GM18508 (cell line): ENCODE data around the gene SOX18.

Source experiments
- ATAC-seq: cut with Tn5 transposase; IDR thresholded peaks from one replicate; pipeline ENCODE4 v1.9.1; 2021; ENCODE audit warnings: moderate number of reproducible peaks; ENCODE audit not compliant: insufficient read depth, unreplicated experiment

SOX18 gene

DNA sequence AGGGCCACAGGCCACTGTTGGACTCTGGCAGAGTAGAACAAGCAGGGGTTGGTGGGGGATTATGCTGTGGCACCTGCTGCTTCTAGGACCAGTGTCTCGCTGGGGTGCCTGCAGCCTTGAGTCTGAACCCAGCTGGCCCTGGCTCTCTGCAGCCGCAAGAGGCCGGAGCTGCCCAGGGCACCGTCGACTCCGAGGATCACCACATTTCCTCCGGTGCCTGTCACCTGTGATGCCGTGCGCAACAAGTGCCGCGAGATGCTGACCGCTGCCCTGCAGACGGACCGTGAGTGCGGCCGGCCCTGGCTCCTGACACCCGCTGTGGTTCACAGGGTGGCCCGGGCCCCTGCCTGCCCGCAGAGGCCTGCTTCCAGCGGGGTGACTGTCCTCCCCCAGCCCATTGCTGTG is 19.8 kb upstream of the SOX18 start:
- ATAC-seq: no peak

DNA sequence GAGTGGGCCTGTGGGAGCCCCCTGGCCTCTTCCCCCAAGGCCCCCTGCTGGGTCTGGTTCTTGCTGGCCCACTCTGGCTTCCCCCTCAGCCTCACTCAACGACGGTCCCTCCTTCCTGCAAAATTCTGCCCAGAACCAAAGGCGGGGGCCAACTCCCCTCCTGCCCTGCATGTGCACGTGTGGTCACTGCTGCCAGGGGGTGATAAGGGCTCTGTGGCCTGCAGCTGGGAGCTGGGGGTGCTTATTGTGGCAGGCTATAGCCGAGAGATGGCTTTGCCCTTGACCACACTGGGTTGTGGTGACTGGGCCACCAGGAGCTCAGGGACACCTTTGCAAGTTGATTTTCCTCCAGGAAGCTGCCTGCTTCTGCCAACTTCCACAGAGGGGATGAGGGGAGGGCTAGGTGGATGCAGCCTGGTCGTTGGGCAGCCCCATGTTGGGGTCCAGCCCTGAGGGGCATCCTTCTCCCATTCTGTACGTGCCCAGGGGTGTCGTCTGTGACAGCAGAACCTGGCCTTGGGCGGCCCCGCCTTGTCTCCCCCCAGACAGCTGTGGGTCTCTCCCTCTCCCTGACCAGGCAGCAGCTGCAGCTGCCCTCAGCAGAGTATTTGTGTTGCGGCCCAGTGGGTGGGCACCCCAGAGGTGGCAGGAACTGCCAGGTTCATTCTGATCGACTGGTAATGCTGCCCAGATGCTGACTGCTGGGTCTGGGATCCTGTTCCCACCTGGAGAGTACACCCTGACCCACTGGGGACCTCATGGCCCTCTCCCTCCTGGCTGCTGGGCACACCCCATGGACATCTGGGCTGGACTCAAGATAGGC is 19.2 kb upstream of the SOX18 start:
- ATAC-seq: no peak

DNA sequence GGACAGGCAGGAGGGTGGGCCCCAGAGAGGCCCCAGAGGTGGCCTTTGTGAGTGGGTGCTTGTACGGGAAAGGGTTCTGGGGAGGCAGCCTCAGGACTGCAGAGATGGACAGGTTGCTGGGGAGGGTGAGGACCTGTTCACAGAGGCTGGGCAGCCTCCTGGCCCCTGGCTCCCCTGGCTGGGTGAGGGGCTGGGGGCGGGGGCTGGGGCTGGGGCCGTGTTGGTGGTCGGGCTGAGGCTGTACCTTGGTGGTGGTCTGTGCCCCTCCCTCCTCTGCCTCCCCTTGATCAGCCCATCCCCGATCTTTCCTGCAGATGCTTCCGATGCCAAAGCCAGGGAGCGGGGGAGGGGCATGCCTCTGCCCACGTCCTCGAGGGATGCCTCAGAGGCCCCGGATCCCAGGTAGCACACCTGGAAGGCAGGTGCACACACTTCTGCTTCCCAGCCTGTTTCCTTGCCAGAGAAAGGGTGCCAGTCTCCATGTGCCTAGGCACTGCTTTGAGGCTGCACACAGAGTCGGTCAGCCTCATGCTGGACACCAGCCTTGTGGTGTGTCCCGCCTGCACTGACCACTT is 18.4 kb upstream of the SOX18 start:
- no peak for ATAC-seq

DNA sequence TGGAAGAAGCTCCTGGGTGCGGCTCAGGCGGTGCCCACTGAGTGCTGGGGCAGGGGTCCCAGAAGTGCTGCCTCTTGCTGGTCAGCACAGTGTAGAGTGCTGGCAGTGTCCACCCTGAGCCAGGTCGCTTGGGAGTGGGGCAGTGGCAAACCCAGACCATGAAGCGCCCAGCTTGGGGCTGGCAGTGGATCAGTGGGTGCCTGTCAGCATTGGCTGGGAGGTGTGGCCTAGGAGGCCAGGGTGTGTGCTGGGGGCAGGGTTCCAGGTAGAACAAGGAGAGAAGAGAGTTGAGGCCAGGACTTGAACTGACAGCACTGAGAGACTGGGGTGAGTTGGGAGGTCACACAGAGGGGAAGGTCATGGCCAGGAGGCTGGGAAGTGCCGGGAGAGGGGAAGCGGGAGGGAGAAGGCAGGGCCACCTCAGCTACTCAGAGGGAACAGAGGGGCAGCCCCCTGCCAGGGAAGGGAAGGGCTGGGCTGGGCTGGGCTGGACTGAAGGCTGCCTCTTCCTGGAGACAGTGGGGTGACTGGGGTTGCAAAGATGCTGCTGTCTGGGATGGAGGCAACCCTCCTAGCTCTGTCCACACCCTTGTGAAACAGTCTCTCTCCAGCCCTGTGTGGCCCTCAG is 17.7 kb upstream of the SOX18 start:
- no peak for ATAC-seq

DNA sequence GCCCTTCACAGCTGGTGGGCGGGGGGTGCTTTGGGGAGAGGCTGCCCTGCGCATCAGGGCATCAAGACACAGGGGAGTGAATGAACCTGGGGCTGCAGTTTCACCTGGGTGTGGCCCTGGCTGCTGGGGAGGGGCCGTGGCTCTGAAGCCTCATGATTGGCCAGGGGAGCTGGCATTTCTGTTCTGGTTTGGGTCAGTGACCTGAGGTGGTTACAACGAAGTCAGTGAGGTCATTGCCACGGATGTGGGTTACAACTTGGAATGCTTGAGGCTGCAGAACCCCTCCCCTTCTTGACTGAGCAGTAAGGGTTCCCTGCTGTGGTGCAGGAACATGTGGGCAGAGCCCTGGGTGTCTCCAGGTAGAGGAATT is 16.5 kb upstream of the SOX18 start:
- no peak for ATAC-seq

DNA sequence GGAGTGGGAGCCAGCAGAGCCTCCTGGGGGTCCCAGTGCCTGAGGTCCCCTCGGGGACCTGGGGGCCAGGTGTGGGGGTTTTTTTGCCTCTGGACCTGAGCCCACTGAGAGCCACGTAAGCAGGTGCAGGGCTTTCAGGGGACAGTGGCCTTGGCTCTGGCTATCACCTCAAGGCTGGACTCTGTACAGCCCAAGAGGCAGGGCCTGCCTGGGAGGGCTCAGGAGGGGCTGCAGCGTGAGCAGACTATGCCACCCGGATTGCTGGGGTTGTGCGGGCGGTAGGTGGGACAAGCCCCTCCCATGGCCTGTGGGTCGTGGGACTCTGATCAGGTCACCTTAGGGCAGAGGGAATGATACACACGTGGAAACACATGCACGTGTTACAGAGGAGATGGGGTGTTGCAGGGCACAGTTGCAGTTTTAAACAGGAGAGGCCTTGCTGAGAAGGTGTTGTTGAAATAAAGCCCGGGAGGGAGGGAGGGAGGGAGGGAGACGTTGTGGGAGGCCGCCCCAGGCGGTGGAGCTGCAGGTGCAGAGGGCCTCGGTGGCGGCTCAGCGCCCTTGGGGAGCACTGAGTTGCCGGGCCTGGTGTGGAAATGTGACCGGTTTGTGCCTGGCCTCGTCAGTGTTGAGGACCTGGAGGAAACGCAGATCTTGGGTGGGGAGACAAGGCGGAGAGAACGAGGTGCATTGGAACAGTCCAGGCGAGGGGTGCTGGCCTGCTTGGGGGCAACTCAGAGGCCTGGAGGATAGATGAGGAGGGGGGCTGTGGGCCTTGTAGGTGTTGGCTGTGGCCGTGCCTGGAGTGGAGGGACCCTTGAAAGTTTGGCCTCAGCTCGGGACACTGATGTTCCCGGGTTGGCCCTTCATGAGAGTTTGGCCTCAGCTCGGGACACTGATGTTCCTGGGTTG is 15.9 kb upstream of the SOX18 start:
- ATAC-seq: no peak

DNA sequence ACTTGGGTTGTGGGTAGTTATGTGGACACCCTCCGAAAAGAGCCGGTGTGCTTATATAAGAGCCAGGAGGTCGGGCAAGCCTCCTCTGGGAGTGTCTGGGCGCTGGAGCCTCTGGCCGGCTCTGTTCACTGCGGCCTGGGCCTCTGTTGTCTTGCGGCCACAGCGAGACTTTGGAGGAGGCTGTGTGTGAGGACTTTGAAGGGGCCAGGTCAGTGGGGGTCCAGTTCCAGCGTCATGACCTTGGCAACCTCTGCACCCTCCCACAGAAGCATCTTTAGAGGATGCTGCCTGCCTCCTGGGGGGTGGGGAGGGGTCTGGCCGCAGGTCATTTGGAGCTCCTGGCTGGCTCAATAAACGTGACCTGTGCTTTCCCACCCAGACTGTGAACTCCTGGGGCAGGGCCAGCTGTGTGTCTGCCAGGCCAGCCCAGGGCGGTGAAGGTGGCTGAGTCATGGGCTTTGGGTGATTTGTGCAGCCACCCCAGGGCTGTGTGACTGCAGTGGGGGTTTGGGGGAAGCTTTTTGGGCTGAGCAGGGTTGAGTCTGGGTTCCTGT is 14.8 kb upstream of the SOX18 start:
- ATAC-seq: no peak

DNA sequence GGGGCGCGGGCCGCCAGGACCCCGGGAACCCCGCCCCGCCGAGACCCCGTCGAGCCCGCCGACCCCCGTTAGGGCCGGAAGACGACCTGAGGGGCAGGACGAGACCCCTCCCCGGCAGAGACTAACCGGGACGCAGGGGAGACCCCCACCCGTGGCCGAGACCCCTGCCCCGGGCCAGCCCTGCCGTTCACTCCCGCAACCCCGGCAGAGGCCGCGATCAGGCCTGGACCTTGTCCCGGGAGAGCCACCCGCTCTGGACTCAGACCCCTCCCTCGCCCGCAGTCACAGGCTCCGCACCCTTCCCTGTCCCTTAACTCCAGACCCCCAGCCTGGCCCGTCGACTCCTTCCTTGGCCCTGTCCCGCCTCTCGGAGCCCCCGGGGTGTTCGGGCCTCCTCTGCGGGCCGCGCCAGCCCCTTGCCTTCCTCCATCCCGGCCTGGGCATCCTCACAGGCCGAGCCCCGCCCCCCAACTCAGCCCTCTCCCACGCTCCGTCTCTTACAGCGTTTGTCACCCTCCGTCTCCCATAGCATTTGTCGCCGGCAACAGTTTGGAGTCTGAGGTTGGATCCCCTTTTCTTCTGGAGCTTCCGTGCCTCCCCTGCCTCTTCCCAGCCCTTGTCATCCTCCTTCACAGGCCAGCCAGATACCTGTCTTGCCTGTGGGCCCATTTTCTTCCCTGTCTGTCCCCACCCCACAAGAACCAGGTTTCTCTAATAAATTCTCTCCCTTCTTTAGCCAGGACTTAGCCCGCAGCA is 14.1 kb upstream of the SOX18 start:
- no peak for ATAC-seq

DNA sequence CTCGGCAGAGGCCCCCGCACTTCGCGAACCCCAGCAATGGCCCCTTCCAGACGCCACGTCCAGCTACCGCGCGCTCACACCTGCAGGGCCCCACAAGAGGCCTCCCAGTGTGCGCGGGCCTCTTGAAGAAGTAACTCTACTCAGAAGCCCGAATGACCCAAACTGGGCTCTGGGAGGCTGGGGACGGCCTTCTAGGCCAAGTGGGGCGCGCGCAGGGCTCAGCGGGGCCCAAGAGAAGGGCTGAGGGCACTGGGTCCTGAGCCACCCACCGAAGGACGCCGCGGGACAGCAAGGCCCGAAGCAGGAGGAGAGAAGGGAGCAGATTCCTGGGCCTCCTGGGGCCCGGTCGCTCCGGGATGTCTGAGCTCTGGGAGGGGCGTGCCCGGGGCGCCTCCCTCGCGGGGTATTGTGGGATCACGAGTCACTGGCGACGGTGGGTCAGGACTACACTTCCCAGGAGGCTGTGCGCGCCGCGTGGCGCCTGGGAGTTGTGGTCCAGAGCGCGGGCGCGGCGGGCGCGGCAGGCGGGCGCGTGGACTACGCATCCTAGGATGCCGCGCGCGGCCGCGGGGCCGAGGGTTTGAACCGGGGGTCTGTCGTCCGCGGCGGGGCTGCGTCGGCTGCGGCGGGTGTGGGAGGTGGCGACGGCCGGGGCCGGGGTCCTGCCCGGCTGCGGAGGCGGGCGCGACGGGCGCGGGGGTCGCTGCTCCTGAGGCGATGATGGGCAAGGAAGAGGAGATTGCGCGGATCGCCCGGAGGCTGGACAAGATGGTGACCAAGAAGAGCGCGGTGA is 13.4 kb upstream of the SOX18 start, which contains the start of gene TCEA2:
TSS of gene TCEA2 (plus strand) at position 603 of the 793 bp plus-strand sequence. CDS start at position 718, 115 bp downstream.
- ATAC-seq: no peak

DNA sequence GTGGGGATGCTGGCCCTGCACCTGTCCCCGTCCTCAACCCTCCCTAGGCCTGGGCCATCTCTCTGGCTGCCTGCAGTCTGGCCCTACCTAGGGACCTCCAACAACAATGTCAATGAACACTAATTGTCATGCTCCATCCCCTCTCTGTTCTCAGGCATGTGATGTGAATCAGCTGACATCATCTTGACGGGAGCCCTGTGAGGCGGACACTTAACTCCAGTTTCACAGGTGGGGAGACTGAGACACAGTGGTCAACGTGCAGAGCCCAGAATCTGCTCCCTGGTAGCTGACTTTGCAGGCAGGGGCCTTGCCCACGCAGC is 12.8 kb upstream of the SOX18 start:
- ATAC-seq: no peak

DNA sequence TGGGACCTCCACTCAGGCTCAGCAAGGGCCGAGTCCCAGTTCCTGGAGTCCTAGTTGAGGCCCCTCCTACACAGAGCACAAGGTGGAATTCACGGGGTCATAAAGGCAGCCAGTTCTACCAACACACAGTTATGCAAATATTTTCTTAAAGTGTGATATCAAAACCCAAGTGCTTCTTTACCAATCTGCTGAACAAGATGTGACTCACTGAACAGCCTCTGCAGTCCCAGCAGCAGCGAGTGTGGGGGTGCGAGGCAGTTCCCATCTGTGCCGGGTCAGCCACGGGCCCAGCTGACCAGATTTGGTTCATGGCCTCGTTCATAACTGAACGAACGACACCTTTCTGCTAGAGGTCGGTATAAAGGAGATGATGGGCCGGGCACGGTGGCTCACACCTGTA is 9.1 kb upstream of the SOX18 start:
- no peak for ATAC-seq

DNA sequence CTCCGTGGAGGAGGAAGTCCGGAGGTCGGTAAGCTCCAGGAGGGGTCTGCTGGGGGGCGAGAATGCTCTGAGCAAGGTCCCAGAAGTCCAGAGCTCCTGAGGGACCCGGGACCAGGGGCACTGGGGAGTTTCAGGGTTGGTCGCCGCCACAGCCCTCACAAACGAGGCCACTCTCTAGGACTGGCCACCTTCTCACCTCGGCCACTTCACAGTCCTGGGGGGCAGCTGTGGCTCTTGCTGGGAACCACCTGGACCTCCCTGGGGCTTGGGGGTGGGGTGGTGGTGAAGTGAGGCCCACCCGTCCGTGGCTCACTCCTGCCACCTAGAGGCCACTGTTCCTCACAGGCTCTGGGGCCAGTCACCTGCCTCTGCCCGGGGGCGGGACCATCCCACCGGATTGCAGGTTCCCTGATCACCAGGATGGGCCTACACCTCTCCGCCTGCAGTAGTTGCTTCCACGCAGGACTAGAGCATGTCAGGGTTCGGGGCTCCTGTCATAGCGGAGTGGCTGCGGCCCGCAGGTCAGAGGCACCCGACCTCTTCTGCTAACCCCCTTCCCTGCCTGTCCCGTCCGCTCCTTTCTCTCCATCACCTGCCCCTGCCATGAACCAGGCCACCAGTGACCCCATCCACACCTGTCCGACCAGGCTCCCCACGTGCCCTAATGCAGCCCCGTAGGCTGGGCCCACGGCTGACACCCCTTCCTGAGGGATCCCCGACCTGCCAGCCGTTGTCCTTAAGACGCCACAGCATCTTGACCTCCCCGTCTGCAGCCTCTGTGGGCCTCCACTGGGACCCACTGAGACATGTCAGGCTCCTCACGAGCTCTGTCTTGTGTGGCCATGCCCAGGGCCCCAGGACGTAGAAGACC is 8.4 kb upstream of the SOX18 start:
- no peak for ATAC-seq

DNA sequence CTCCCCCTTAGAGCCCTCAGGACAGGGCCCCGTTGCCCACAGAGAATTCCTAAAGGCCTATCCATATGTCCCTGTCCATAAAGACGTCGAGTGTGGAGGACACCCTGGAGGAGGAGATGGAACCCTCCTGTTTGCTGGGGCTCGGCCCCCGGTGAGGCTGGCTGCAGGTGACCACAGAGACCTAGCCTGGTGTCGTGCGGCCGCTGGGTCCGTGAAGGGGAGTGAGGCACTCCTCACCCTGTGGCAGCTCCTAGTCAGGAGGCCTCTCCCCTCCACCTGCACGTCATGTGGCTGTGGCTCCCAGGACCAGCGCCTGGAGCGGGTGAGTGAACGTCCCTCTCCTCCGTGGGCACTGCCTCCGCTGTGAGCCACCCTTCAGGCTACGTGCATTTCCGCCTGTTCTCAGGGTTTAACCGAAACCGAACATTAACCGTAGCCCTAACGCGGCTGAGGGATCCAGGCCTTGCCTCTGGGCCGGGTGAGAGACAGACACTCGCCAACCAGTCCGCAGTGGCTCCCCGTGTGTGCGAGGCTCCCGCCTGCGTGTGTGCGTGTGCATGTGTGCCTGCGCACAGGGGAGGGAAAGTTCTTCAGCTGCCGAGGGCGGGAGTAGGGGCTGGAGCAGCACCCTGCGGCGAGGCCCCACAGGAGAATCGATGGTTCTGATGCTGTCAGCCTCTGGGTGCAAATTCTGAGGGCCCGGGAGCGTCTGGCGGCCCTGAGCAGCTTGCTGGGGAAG is 7.6 kb upstream of the SOX18 start:
- ATAC-seq: no peak

DNA sequence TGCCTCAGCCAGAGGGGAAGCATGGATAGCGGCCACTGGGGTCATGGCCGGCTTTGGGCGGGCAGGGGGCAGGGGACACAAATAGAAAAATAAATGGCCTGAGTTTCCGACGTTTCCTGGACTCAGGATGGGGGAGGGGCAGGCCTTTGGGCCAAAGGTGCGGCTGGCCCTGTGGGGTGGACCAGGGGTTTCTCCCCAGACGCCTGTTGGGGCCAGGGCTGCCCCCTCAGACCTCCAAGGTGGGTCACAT is 7.1 kb upstream of the SOX18 start:
- no peak for ATAC-seq

DNA sequence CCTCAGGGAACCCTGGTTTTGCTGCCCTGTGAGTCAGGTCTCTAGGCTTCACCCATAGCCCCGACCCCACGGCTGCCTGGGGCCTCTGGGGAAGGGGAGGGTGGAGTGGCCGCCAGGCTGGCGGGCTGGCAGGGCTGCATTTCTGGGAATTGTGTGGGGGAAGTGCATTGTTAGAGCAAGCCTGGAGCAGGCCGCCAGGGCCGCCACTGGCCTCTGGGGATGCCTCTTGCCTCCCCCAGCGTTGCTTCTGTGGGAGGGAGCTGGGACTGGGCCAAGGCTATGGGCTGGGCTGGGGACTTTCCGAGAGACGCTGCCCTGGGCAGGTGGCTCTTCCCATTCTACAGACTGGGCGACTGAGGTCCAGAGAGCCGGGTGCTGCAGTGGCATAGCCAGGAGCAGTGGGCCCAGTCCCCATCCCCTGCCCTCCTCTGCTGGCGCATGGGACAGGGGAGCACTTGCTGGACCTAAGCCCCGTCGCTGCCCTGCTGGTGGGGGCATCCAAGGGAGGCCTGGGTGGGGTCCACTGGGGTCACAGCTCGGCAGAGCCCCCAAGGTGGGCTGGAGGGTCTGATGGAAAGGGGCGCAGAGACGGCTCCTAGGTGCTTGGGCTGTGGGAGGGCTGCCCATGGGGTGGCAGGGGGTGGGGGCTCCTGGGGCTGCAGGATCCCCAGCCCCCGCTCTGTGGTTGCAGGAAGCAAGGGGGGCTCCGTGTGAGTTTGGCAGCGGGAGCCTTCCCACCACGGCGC is 6.6 kb upstream of the SOX18 start:
- ATAC-seq: no peak

DNA sequence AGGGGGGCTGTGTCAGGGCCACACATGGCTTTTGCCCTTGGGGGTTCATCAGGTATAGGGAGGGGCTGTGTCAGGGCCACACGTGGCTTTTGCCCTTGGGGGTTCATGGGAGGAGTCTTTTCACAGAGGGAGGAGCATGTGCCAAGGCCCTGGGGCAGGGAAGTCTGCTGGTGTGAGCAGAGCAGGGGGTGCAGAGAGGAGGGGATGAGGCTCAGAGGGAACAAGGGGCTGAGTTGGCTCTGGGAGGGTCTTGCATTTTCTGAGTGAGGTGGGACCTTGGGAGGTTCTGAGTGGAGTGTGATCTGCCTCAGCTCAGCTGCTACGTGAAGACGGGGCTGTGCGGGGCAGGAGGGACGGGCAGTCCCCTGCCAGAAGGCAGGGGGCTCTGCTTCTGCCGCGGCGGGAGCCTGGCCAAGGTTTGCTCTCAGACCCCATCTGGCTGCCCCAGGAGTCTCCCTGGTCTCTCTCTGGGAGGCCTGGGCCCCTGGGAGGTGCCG is 6.0 kb upstream of the SOX18 start:
- no peak for ATAC-seq
